GM19238 (cell line): Measurements from ENCODE around the gene SLC9A9.

ENCODE experiments used
- DNase-seq: peaks from one replicate; pipeline ENCODE4 v3.0.0; 2011; ENCODE audit warnings: low spot score; ENCODE audit not compliant: insufficient read length

SLC9A9 gene

DNA sequence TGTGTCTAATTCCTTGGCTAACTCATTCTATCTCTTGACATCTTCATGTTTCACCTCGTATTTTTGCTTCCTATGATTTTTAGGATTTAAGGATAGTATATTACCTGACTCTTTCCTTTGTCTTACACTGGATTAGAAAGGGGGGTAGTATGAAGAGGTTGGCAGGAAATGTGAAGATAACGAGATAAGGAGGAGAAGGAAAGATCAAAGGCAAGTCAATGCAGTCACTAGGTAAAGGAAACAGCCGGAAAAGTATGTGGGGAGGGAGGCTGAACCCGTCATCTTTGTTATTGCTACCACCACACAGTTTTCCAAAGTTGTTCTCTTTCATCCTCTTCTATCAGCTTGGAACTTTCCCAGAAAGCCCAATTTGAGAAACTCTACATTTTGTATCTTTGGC, 90.6 kb downstream of the SLC9A9 start:
- DNase-seq = no peak

DNA sequence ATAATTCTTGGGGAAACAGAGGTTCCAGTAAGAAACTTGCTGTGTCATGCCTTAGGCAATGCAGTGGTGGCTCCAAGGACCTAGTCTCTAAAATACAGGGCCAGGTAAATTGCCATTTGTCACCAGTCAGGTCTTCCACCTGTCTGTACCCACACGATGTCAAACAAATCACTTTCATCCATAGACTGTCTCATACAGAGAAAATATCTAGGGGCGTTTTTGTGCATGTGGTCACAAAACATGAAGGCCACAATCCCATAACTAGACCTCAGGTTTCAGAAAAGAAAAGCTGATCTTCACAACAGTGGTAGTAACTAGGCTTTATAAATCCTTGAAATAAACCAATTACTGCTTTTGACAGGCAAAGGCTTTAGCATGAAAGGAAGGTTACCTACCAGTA, 92.3 kb downstream of the SLC9A9 start:
- no peak for DNase-seq

DNA sequence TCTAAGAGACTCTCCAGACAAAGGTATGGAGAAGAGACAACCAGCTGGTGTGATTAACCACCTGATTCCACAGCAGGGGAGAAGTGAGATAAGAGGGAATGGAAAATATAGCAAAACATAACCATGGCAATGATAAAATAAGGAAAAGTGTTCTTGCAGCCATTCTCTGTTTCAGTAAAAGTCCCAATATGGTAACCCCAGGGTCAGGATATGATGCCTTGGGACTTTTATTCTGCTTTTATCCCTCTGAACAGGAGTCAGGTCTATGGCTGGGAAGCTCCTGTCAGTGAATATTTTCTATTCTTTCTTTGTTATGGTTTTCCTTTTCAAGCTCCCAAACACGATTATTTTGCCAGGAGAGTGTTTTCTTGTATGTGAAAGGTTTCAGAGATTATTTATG, 94.2 kb downstream of the SLC9A9 start:
- DNase-seq = no peak

DNA sequence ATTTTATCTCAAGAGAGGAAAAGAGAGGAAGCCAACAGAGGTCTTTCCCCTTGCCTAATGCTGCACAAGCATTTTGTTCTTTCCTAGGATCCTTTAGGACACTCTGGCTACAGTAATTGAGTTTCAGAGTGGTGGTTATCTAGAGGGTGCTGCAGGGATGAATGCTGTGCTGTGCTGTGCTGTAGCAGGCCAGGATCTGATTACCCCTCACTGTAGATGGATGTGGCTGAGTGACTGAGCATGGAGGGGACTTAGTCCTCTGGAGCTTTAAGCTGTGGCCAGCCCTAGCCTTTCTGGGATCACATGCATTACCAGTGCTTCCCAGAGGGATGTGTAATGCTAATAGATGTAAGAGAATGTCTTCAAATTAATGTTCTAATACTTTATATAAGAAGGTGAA, 94.8 kb downstream of the SLC9A9 start:
- no peak for DNase-seq

DNA sequence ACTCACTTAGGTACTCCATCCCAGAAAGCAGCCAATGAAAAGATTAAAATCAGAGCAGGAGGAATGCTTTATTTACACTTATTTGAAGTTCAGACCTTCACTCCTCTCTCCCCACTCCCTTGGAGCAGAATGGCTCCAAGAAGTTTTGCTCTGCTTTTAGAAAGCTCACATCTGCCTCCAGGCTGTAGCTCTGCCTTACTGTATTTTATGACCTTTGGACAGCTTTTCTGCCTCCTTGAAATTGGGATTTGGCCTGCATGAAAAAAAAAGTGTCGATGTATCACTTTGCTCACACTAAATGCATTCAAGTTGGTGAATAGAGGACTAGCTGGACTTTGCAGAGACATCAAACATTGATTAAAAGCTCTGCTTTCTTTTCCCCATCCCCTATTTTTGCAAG, 95.3 kb downstream of the SLC9A9 start:
- DNase-seq = no peak

DNA sequence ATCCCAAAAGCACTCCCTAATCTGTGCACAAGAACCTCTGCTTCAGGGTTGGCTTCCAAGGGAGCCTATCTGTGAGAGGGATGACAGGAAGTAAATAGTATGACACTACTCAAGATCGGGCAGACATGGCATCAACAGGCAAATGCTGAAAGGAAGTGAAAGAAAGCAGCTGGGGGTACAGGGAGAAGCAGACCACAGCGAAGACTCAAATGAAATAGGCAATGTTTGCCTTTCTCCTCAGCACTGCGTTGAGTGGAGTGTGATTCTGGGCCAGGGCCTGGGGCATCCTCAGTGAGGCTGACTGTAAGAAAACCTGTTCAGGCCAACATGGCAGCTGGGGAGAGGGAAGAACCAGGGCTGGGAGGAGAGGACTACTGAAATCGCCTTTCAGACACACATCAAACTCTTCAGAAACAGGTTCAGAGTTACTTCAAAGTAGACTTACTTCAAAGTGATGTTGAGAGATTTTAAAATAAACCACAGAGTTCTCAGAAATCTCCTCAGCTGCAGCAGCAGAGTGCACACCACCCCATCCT, 96.6 kb downstream of the SLC9A9 start:
- DNase-seq = no peak

DNA sequence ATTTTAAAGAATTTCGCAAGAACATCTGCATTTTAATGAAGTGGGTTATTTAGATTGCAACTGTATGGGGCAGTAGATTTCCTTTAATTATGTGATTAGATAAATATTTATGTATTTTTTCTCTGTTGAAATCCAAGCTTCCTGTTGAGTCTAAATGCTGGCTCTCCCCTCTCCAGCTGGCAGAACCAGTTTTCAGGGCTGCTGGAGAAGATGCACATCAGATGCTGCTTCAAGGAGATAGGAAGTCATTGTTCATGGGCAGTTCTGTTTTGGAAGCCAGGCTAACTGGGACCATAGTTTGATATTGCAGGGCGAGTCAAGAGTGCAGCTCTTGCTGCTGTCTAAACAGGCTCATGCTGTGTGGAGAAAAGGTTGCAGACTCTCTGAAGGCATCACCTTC, 97.4 kb downstream of the SLC9A9 start:
- no peak for DNase-seq

DNA sequence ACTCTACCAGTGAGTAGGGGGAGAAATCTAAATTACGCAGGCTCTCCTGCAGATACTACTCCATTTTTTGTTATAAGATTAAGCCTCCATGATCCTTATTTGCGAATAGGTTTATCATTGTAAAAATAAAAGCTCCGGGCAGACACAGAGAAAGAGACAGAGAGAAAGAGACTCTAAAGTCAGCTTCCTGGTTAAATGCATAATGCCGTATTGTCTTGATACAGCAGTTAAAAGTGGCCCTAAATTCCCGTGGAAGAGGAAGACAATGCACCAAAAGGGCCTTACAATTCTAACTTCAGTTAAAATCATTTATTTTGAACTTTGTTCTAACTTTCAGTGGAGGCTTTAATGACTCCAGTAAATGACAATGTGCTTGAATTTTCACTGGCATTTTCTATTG, 98.3 kb downstream of the SLC9A9 start:
- no peak for DNase-seq

DNA sequence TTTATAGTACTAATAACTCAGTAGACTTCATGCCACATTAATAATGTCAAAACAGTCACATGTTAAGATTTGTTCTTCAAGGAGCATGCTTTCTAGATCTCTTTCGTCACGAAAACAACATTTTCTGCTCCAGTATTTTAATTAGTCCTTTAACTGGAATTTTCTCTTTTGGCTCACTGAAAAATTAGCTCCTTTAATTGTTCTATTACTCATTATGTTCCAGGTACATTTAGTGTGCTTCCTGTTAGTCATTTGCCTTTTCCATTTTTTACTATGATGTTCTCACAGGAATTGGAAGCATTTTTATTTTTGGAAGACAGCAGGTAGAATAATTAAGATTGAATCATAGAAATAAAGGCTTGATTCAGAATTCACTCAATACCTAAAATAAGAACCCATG, 111.2 kb downstream of the SLC9A9 start:
- no peak for DNase-seq

DNA sequence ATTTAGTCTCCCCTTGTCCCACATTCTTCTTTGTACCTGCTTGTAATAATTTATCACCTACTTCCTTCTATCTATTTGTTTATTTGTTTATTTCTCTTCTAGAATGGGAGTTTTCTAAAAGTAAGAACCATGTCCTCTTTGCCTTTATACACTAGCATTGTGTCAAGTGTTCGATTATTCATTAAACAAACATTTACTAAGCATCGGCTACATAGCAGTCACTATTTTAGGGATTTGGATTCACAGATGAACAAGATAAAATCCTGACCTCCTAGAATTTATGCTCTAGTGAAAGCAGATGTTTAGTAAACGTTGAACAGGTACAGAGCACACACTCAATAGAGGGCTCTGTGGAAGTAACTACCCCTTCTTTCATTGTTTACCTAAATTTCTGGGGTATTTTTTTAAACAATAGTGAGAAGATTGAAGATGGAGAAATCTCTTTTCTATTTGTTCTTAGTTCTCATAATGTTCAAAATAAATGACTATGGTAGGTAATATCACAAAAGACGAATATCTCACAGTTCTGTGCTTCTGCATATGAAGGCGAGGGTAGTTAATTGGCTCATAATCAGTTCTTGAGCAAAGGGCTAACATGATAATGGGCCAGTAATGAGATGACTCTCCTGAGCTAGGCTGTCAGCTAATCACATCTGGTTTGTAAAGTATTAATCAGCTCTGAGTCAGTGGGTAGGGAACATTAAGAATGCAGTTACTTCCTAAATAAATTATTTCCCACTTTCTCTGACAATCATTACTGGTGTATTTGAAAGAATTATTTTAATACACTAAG, 111.9 kb downstream of the SLC9A9 start:
- DNase-seq = no peak

DNA sequence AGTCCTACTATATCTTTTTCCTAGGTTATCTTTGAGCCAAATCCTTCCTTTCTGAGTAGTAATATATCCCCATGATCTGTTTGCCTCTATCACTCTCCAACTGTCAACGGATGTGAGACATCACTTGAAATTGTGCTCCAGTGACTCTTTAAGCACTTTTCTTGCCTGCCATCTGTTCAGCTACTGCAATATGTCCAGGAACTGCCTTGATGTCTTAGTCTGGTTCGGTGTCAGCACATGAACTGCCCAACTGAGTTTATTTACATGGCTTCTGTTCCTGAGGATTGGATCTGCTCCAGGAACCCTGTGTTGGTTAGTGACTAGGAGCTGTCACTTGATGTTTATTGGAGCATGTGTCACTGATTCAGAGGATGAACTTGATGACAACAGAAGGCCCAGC, 116.5 kb downstream of the SLC9A9 start:
- no peak for DNase-seq

DNA sequence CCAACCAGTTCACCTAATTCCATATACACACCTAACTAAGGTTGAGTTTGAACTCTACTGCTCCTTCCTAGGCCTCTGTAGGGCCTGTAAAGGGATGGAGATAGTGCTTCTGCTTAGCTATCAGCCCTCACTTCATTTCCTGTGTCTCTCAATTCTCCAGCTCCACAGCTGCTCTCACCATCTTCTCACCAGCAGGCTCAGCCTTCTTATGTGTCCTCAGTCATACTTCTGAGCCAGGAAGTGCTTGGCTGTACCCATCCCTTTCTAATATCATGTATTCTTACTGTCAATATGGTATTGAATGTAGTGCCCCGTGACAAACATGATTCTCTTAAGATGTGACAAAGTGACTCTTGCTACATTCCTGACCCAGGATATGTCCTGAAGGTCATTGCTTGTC, 116.9 kb downstream of the SLC9A9 start:
- no peak for DNase-seq

DNA sequence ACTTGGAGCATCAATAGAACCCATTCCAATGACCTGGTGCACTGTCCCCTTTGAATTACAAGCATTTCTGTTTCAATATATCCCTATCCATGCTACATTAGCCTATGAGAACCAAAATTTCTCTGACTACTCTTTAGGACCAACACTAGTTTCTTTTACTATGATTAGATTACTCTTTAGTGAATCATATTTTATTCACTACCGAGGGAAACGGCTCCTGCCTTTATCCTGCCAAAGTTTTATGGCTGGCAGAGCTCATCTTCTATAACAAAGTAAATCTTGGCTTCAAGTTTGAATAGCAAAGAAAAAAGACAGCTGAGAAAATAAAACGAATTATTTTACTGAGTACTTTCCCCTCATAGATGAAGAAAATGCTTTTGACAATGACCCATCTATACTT, 120.9 kb downstream of the SLC9A9 start:
- no peak for DNase-seq

DNA sequence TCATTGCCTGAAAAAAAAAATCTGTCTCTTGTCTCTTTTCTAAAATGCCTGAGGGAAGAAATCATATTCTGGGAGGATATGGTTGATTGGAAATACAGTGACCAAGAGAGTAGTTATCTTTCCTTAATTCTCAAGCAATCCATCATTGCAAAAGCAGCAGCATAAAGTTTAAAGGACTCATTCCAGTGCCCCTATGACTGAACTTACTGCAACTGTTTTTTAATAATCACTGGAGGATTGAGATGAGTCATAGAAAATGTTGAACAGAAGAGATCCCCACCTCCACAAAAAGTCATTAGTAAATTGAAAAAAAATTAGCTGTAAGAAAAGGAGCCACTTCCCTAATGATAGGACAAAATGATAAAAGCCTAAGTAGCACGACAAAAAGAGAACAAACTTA, 121.5 kb downstream of the SLC9A9 start:
- DNase-seq = no peak

DNA sequence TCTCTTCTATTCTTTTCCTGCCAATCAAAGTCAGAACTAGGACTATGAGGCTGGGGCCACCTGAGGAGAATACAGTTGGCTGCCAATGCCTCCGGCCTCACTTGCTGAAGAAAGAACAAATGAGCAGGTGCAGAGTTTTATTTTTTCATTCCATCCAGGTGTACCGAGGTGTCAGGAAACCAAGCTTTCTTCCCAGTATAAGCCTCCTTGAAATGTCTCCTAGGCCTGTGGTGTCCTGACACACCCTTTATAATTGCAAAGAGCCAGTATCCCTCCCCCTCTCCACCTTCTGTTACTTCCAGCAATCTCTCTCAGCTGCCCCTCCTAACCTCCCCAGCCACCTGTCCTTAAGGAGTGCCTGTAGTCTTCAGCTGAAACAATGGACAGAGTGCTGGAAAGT, 127.9 kb downstream of the SLC9A9 start:
- no peak for DNase-seq

DNA sequence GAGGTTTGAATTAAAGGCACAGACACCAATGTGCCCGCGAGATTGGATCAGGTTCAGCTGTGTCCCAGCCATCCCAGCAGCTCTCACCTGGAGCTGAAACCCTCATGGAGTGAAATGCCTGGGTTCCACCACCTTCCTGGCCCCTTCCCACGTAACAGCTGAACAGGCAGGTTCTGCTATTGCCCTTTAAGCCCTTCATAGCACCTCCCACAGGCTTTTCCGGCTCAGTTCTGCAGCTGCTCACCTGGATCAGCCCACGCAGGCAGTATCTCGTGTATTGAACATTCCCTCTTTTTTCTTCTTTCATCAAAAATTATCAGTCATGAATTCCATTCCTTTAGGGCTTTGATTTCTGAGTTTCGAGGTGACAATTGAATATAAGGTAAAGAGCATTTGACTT, 129.8 kb downstream of the SLC9A9 start:
- DNase-seq = no peak

DNA sequence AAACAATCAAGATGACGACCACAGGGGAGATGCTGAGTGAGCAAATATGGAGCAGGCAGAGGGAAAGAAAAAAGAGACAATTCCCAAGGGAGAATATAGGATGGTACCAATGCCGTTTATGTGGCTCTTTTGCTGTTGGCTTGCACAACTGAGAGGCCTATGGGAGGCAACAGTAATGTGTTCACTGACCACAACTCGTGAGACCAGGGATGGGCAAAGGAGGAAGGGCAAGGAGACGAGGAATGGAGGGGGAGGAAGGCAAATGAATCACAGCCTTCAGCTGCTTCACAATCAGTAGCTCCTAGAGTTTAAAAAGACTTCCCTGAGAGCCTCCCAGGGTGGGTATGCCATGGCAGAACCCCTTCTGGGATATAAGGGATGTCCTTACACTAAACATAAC, 131.5 kb downstream of the SLC9A9 start:
- DNase-seq = no peak

DNA sequence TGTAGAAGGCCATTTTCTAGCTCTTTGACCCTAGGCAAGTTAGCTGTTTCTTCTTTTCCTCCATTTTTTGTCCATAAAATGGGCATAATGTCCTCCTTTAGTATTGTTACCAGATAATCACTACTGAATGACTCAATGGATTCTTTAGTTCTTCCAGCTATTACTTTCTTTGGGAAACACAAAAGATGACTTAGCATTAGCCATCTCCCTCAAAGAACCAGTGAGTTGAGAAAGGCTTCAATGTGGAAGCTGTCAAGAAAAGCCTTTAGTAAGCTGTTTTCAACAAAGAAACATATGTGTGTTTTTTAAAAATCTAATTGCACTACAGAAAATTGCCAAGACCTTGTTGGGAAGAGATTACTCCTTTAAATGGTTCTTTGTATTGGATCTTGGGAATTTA, 135.7 kb downstream of the SLC9A9 start:
- DNase-seq = no peak

DNA sequence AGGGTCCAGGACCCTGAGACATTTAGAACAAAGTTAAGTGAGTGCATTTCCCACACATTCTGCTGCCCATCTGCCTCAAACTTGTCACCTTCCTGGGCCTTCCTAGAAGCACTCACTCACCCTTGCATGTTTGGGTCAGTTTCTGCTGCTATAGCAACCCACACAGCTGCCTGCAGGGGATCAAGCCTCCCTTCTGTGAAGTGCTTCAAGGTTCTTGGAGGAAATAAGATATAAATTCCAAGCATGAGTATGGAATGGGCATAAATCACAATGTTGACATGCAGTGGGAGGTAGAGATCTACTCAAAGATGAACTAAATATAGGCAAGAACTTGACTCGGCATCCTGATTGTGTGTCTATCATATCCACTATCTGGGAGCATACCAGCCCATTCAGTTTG, 140.4 kb downstream of the SLC9A9 start:
- DNase-seq = no peak

DNA sequence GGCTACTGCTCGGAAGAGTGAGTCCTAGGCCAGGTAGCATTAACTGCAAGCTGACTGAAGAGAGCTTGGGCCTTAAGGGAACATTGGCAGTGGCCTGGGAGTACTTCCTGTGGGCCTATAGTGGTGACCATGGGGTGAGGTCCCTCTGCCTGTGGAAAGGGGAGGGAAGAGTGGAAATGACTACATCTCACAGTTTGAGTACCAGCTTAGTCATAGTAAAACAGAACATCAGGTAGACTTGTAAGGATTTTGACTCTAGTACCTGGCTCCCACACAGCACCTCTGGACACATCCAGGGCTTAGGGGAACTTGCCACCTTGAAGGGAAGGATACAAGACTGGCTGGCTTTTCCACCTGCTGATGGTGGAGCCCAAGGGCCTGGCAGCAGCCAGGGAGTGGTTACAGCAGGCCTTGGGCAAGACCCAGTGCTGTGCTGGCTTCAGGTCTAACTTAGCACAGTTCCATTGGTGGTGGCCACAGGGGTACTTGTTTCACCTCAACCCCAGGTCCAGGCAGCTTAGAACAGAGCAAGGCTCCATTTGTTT, 147.8 kb downstream of the SLC9A9 start:
- no peak for DNase-seq

DNA sequence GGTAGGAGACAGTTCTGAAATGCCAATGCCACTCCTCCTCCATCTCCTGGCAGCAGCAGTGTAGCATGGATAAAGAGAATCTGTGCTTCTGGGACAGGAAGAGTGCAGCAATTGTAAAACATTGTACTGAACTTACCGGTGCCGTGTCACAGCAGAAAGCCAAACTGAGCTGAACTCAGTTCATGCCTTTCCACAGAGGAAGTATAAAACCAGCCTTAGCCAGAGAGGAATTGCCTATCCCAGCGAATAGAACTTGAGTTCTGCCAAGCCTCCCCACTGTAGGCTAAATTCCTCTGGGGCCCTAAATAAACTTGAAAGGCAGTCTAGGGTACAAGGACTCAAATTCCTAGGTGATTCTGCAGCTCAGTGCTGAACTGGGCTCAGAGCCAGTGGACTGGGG, 148.8 kb downstream of the SLC9A9 start:
- no peak for DNase-seq

DNA sequence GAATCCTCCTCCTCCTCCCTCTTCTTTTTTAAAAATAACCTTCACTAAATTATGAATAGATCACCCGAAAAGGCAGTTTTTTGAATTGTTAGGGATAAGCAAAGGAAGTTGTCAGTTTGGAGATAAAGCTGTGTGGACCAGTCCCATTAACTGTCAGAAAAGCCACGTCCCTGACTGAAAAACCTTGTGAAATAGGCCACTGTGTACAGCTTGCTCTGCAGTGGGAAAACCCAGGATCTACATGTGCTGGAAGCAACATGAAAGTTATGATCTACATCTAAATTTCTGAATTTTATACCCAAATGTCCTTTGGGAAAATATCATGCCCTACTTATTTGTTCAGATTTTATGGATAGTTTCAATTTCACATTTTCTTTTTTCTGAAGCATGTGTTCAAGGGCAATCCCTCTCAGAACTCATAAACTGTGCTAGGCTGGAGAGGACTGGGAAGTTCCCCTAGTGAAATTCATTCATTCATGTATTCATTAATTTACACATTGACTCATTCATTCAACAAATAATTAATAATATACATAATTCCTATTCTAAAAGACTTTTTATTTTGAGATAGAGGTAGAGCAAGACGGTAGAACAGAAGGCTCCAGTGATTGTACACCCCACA, 149.5 kb downstream of the SLC9A9 start:
- DNase-seq = no peak

DNA sequence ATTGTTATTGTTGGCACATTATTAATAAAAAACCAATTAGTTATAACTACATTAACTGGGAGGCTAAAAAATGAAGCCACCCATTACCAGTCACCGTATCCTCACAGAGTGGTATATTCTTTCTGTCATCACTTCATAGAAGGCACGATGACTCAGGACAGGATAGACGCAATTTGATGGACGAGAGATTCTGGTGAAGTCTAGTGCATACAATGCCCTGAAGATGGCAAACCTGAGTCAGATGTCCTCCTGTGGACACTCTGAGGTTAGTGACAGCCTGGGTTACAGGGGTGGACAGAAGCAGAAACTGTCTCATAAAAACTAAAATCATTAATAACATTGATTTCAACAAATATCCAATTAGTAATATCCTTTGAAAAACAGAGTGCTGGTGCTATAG, 150.3 kb downstream of the SLC9A9 start:
- no peak for DNase-seq
